GM13977 (cell line): ENCODE data around the gene WNT3.
"Not testable (repeated sequence)": the region's sequence is repeated elsewhere in the genome, so short reads cannot be mapped to it uniquely, and the experiment has no call there.

Experiments
- DNase-seq: peaks from one replicate; pipeline ENCODE4 v3.0.0; 2012; ENCODE audit warnings: low spot score
- in situ Hi-C: fragments of 300-500 bp; cut with MboI; formaldehyde crosslinking; loops from one replicate; pipeline ENCODE4 v1.12.0; 2022; ENCODE audit warnings: low sequenced_read_pairs, low pct_unique_long_range_greater_than_20kb, mixed read lengths, inconsistent platforms; ENCODE audit not compliant: unreplicated experiment
- TF ChIP-seq, protein P1 (sequence below): IDR thresholded peaks from 2 replicates; pipeline ENCODE4 v1.5.1; 2012; ENCODE audit warnings: mild to moderate bottlenecking, control low read depth; ENCODE audit not compliant: insufficient read depth; ENCODE audit errors: extremely low read depth, missing control alignments

WNT3 gene

GRCh38 chr17:46764000-46764708, 54.3 kb downstream of the WNT3 start:
- in situ Hi-C loops: no loop called here
- TF ChIP-seq, protein P1, sequence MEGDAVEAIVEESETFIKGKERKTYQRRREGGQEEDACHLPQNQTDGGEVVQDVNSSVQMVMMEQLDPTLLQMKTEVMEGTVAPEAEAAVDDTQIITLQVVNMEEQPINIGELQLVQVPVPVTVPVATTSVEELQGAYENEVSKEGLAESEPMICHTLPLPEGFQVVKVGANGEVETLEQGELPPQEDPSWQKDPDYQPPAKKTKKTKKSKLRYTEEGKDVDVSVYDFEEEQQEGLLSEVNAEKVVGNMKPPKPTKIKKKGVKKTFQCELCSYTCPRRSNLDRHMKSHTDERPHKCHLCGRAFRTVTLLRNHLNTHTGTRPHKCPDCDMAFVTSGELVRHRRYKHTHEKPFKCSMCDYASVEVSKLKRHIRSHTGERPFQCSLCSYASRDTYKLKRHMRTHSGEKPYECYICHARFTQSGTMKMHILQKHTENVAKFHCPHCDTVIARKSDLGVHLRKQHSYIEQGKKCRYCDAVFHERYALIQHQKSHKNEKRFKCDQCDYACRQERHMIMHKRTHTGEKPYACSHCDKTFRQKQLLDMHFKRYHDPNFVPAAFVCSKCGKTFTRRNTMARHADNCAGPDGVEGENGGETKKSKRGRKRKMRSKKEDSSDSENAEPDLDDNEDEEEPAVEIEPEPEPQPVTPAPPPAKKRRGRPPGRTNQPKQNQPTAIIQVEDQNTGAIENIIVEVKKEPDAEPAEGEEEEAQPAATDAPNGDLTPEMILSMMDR: no peak
- DNase-seq: no peak

GRCh38 chr17:46763416-46763815, 55.1 kb downstream of the WNT3 start:
- DNase-seq: no peak
- in situ Hi-C loops: no loop called here
- TF ChIP-seq, protein P1: no peak

- DNase-seq: no peak
- TF ChIP-seq, protein P1: no peak
- in situ Hi-C loops: no loop called here
Measured at GRCh38 chr17:46759141-46759540, 59.4 kb downstream of the WNT3 start.

DNA sequence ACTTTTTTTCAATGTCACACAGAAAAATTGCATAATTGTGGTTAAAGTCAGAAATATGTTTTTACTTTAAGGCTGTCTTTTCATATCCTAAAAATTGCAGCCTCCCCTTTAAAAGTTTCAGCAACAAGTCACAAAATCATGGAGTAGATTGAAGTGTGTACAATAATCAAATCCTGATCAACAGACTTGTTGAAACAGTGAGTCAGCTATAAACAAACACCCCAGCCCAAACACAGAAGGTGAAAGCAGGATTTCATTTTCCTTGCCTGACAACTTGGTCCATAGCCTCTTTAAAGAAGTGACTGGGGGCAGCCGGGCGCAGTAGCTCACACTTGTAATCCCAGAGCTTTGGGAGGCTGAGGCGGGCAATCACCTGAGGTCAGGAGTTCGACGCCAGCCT, 59.9 kb downstream of the WNT3 start:
- DNase-seq: no peak
- in situ Hi-C loops: no loop called here
- TF ChIP-seq, protein P1: no peak

DNA sequence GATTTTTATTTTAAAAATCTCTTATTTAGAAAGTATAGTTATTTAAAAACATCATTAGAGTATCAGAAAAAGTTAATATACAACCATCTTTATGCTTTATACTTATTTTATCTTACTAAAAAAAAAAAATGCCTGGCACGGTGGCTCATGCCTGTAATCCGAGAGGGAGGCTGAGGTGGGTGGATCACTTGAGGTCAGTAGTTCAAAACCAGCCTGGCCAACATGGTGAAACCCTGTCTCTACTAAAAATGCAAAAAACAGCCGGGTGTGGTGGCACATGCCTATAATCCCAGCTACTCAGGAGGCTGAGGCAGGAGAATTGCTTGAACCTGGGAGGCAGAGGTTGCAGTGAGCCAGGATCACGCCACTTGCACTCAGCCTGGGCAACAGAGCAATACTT, 60.9 kb downstream of the WNT3 start:
- in situ Hi-C loops: not testable (repeated sequence)

DNA sequence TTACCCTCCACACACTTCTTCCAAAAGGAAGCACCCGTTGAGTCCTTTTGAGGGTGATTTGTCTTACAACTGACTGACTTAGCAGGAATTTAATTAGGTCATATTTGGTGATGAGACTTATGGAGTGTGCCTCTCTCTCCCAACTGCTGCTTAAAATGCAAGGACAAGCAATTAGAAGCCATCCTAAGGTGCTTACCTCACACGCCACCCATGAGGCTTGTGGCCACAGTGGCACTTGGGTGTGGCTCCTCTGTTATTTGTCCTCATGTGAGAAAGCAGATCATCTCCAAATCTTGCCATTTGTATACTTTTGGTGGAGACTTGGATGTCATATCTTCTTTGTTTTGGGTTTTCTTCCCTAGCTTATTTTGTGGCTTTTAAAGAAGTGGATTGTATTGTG, 61.6 kb downstream of the WNT3 start:
- TF ChIP-seq, protein P1: no peak
- no peak for DNase-seq
- in situ Hi-C loops: no loop called here

More for the DNA sequence above, 60.9 kb downstream of the WNT3 start:
- DNase-seq: not testable (repeated sequence)

GRCh38 chr17:46756081-46756735, 62.3 kb downstream of the WNT3 start:
- TF ChIP-seq, protein P1: no peak
- DNase-seq: no peak
- in situ Hi-C loops: no loop called here
